Measurements from ENCODE around the gene NAV1.

Gene NAV1

GRCh38 chr1:201503397-201504176 lies 35.3 kb upstream of the NAV1 start:
- CTCF ChIA-PET, result interaction anchor here (1.3 to 5.0 kb wide), 3 partner anchors 9 to 56 kb away, joined by 4 to 58 read pairs (median 30); no protein-coding TSS in a partner anchor
- no peak for DNase-seq (ENCODE audit: extremely low spot score)
- TF ChIP-seq SUZ12 (IDR thresholded peaks at IDR 0.05), result no peak
- TF ChIP-seq NFRKB (IDR thresholded peaks at IDR 0.05), result no peak
- no peak for TF ChIP-seq FOXA1 (IDR thresholded peaks at IDR 0.05)
- no peak for TF ChIP-seq SP1 (IDR thresholded peaks at IDR 0.05)
- no peak for TF ChIP-seq TARDBP (IDR thresholded peaks at IDR 0.05)
- no peak for TF ChIP-seq FOXM1 (IDR thresholded peaks at IDR 0.05; ENCODE audit: borderline replicate concordance)
- TF ChIP-seq ARNT (IDR thresholded peaks at IDR 0.05), result no peak
- no peak for TF ChIP-seq ELF4 (IDR thresholded peaks at IDR 0.05)
- no peak for TF ChIP-seq HDGF (IDR thresholded peaks at IDR 0.05; ENCODE audit: borderline replicate concordance)
- no peak for TF ChIP-seq PKNOX1 (IDR thresholded peaks at IDR 0.05)
- no peak for TF ChIP-seq BHLHE40 (IDR thresholded peaks at IDR 0.05; ENCODE audit: borderline replicate concordance)
- no peak for TF ChIP-seq FOXK2 (IDR thresholded peaks at IDR 0.05)
- TF ChIP-seq ZNF384 (IDR thresholded peaks at IDR 0.05), result no peak
- TF ChIP-seq LEF1 (IDR thresholded peaks at IDR 0.05; ENCODE audit: borderline replicate concordance), result no peak
- no peak for TF ChIP-seq CTBP1 (IDR thresholded peaks at IDR 0.05; ENCODE audit: borderline replicate concordance)
- no peak for TF ChIP-seq L3MBTL2 (conservative IDR thresholded peaks at IDR 0.05)
- POLR2A ChIA-PET, result interaction anchor here (1.0 to 2.5 kb wide), 3 partner anchors 9 to 18 kb away, joined by 3 to 11 read pairs (median 3); no protein-coding TSS in a partner anchor

GRCh38 chr1:201504179-201504631 lies 34.7 kb upstream of the NAV1 start:
- CTCF ChIA-PET, result interaction anchor here (0.5 to 5.0 kb wide), 4 partner anchors 9 to 356 kb away, joined by 3 to 58 read pairs (median 17); no protein-coding TSS in a partner anchor
- DNase-seq (ENCODE audit: extremely low spot score), result no peak
- no peak for TF ChIP-seq FOXA1 (IDR thresholded peaks at IDR 0.05)
- no peak for TF ChIP-seq LEF1 (IDR thresholded peaks at IDR 0.05; ENCODE audit: borderline replicate concordance)
- TF ChIP-seq L3MBTL2 (conservative IDR thresholded peaks at IDR 0.05), result no peak
- POLR2A ChIA-PET, result interaction anchor here (1.0 to 2.5 kb wide), 2 partner anchors 9 to 18 kb away, joined by 3 to 11 read pairs; no protein-coding TSS in a partner anchor

GRCh38 chr1:201504799-201505502 lies 34.0 kb upstream of the NAV1 start:
- ChIA-PET POLR2A (interaction anchor here (2.5 kb wide), 1 partner anchor 8 kb away, joined by 11 read pairs; no protein-coding TSS in a partner anchor), CTCF (interaction anchor here (0.5 to 5.0 kb wide), 4 partner anchors 8 to 355 kb away, joined by 3 to 58 read pairs (median 18); no protein-coding TSS in a partner anchor)
- no peak for TF ChIP-seq HDGF (IDR thresholded peaks at IDR 0.05; ENCODE audit: borderline replicate concordance)
- DNase-seq (ENCODE audit: extremely low spot score), result no peak

- TF ChIP-seq FOXA1 (IDR thresholded peaks at IDR 0.05) (no peak), SUZ12 (IDR thresholded peaks at IDR 0.05) (no peak), SP1 (IDR thresholded peaks at IDR 0.05) (no peak), ZNF384 (IDR thresholded peaks at IDR 0.05) (no peak), ELF4 (IDR thresholded peaks at IDR 0.05) (no peak), LEF1 (IDR thresholded peaks at IDR 0.05; ENCODE audit: borderline replicate concordance) (no peak), FOXM1 (IDR thresholded peaks at IDR 0.05; ENCODE audit: borderline replicate concordance) (no peak), ARNT (IDR thresholded peaks at IDR 0.05) (no peak), BHLHE40 (IDR thresholded peaks at IDR 0.05; ENCODE audit: borderline replicate concordance) (no peak), L3MBTL2 (conservative IDR thresholded peaks at IDR 0.05) (no peak), HDGF (IDR thresholded peaks at IDR 0.05; ENCODE audit: borderline replicate concordance) (no peak), CTBP1 (IDR thresholded peaks at IDR 0.05; ENCODE audit: borderline replicate concordance) (no peak), PKNOX1 (IDR thresholded peaks at IDR 0.05) (no peak), FOXK2 (IDR thresholded peaks at IDR 0.05) (no peak), NFRKB (IDR thresholded peaks at IDR 0.05) (no peak), TARDBP (IDR thresholded peaks at IDR 0.05) (no peak)
- CTCF ChIA-PET, result interaction anchor here (1.3 to 1.5 kb wide), 2 partner anchors 25 to 69 kb away, joined by 3 to 5 read pairs; no protein-coding TSS in a partner anchor
- DNase-seq (ENCODE audit: extremely low spot score), result no peak
- POLR2A ChIA-PET, result no interaction called here
Measured at GRCh38 chr1:201505503-201505890, 33.4 kb upstream of the NAV1 start.

GRCh38 chr1:201506092-201506491 lies 32.8 kb upstream of the NAV1 start:
- POLR2A ChIA-PET, result no interaction called here
- no peak for DNase-seq (ENCODE audit: extremely low spot score)
- CTCF ChIA-PET, result interaction anchor here (0.6 to 1.5 kb wide), 3 partner anchors 26 to 71 kb away, joined by 3 to 5 read pairs (median 4); no protein-coding TSS in a partner anchor
- no peak for TF ChIP-seq TARDBP (IDR thresholded peaks at IDR 0.05)
- TF ChIP-seq NFRKB (IDR thresholded peaks at IDR 0.05), result no peak
- no peak for TF ChIP-seq SUZ12 (IDR thresholded peaks at IDR 0.05)
- no peak for TF ChIP-seq ELF4 (IDR thresholded peaks at IDR 0.05)
- TF ChIP-seq FOXM1 (IDR thresholded peaks at IDR 0.05; ENCODE audit: borderline replicate concordance), result no peak
- no peak for TF ChIP-seq FOXA1 (IDR thresholded peaks at IDR 0.05)
- TF ChIP-seq HDGF (IDR thresholded peaks at IDR 0.05; ENCODE audit: borderline replicate concordance), result no peak
- TF ChIP-seq FOXK2 (IDR thresholded peaks at IDR 0.05), result no peak
- TF ChIP-seq PKNOX1 (IDR thresholded peaks at IDR 0.05), result no peak
- TF ChIP-seq LEF1 (IDR thresholded peaks at IDR 0.05; ENCODE audit: borderline replicate concordance), result no peak
- no peak for TF ChIP-seq L3MBTL2 (conservative IDR thresholded peaks at IDR 0.05)
- no peak for TF ChIP-seq ZNF384 (IDR thresholded peaks at IDR 0.05)
- no peak for TF ChIP-seq CTBP1 (IDR thresholded peaks at IDR 0.05; ENCODE audit: borderline replicate concordance)
- no peak for TF ChIP-seq BHLHE40 (IDR thresholded peaks at IDR 0.05; ENCODE audit: borderline replicate concordance)
